ENCODE data around the gene ATXN10.

ATXN10 gene

GRCh38 chr22:45840483-45840882, 168.8 kb downstream of the ATXN10 start:
- DNase-seq: no peak
- Histone ChIP-seq H2AK5ac (ENCODE audit: low read length) (no peak overlapping the region), H3K23ac (ENCODE audit: low read length) (no peak overlapping the region), H3K9ac (ENCODE audit: low read length) (no peak overlapping the region), H3K9me3 (ENCODE audit: insufficient read depth, low read depth, low read length) (no peaks in the 10 kb centered on the region), H3K4ac (ENCODE audit: low read depth, low read length) (no peak overlapping the region), H3K14ac (ENCODE audit: low read length) (no peak overlapping the region), H2BK5ac (ENCODE audit: low read depth, low read length, poor library complexity) (no peak overlapping the region), H3K4me1 (ENCODE audit: control insufficient read depth in 1 of 2, insufficient read depth in 2 of 2, low read length in 2 of 2) (no peaks in the 10 kb centered on the region), H2BK120ac (ENCODE audit: insufficient read depth, low read length, poor library complexity) (no peak overlapping the region), H4K91ac (ENCODE audit: low read depth, low read length) (no peak overlapping the region), H4K12ac (ENCODE audit: low read depth, low read length) (no peak overlapping the region), H3K18ac (ENCODE audit: low read length) (no peak overlapping the region), H3K27ac (ENCODE audit: low read depth, low read length) (no peak overlapping the region), H3K27me3 (ENCODE audit: insufficient read depth, low read length) (no peaks in the 10 kb centered on the region), H4K8ac (ENCODE audit: low read depth, low read length) (no peak overlapping the region), H2BK12ac (ENCODE audit: low read length) (no peak overlapping the region), H3K79me1 (ENCODE audit: low read length) (no peaks in the 10 kb centered on the region), H3K79me2 (ENCODE audit: control insufficient read depth, insufficient read depth, low read length, poor library complexity) (no peaks in the 10 kb centered on the region), H3K4me2 (ENCODE audit: low read length) (no peak overlapping the region), H3K4me3 (ENCODE audit: low read depth, low read length) (no peak overlapping the region), H3K36me3 (ENCODE audit: control insufficient read depth in 1 of 2, insufficient read depth in 2 of 2, low read length in 2 of 2) (peaks cover 2 to 6% of the 10 kb centered on the region in 2 experiments), H2AFZ (ENCODE audit: insufficient read depth, low read length, poor library complexity) (no peak overlapping the region)
- no CpG with 5 or more reads among the region's 8 CpGs for WGBS (ENCODE audit: extremely low coverage, insufficient coverage, insufficient read length)

- Histone ChIP-seq H4K12ac (ENCODE audit: low read depth, low read length) (no peak overlapping the region), H3K18ac (ENCODE audit: low read length) (no peak overlapping the region), H2BK120ac (ENCODE audit: insufficient read depth, low read length, poor library complexity) (no peak overlapping the region), H2AFZ (ENCODE audit: insufficient read depth, low read length, poor library complexity) (no peak overlapping the region), H2BK12ac (ENCODE audit: low read length) (no peak overlapping the region), H4K91ac (ENCODE audit: low read depth, low read length) (no peak overlapping the region), H3K9me3 (ENCODE audit: insufficient read depth, low read depth, low read length) (no peaks in the 10 kb centered on the region), H3K27ac (ENCODE audit: low read depth, low read length) (no peak overlapping the region), H3K79me1 (ENCODE audit: low read length) (no peaks in the 10 kb centered on the region), H3K79me2 (ENCODE audit: control insufficient read depth, insufficient read depth, low read length, poor library complexity) (no peaks in the 10 kb centered on the region), H2BK5ac (ENCODE audit: low read depth, low read length, poor library complexity) (no peak overlapping the region), H3K27me3 (ENCODE audit: insufficient read depth, low read length) (no peaks in the 10 kb centered on the region), H3K4me2 (ENCODE audit: low read length) (no peak overlapping the region), H3K9ac (ENCODE audit: low read length) (no peak overlapping the region), H3K4me1 (ENCODE audit: control insufficient read depth in 1 of 2, insufficient read depth in 2 of 2, low read length in 2 of 2) (no peaks in the 10 kb centered on the region), H3K36me3 (ENCODE audit: control insufficient read depth in 1 of 2, insufficient read depth in 2 of 2, low read length in 2 of 2) (peaks cover 2 to 6% of the 10 kb centered on the region in 2 experiments), H3K4me3 (ENCODE audit: low read depth, low read length) (no peak overlapping the region), H3K14ac (ENCODE audit: low read length) (no peak overlapping the region), H4K8ac (ENCODE audit: low read depth, low read length) (no peak overlapping the region), H3K4ac (ENCODE audit: low read depth, low read length) (no peak overlapping the region), H3K23ac (ENCODE audit: low read length) (no peak overlapping the region), H2AK5ac (ENCODE audit: low read length) (no peak overlapping the region)
- DNase-seq: peak in 1 of 2 donors; percentile 12
- no CpG with 5 or more reads among the region's 12 CpGs for WGBS (ENCODE audit: extremely low coverage, insufficient coverage, insufficient read length)
Observed at GRCh38 chr22:45842291-45842991, 170.8 kb downstream of the ATXN10 start.

- Histone ChIP-seq H2AK5ac (ENCODE audit: low read length) (no peak overlapping the region), H3K18ac (ENCODE audit: low read length) (no peak overlapping the region), H3K36me3 (ENCODE audit: control insufficient read depth in 1 of 2, insufficient read depth in 2 of 2, low read length in 2 of 2) (peaks cover 2 to 6% of the 10 kb centered on the region in 2 experiments), H2BK5ac (ENCODE audit: low read depth, low read length, poor library complexity) (no peak overlapping the region), H3K27ac (ENCODE audit: low read depth, low read length) (no peak overlapping the region), H3K9ac (ENCODE audit: low read length) (no peak overlapping the region), H3K79me1 (ENCODE audit: low read length) (no peaks in the 10 kb centered on the region), H3K79me2 (ENCODE audit: control insufficient read depth, insufficient read depth, low read length, poor library complexity) (no peaks in the 10 kb centered on the region), H3K9me3 (ENCODE audit: insufficient read depth, low read depth, low read length) (no peaks in the 10 kb centered on the region), H2AFZ (ENCODE audit: insufficient read depth, low read length, poor library complexity) (no peak overlapping the region), H4K12ac (ENCODE audit: low read depth, low read length) (no peak overlapping the region), H2BK12ac (ENCODE audit: low read length) (no peak overlapping the region), H3K23ac (ENCODE audit: low read length) (no peak overlapping the region), H2BK120ac (ENCODE audit: insufficient read depth, low read length, poor library complexity) (no peak overlapping the region), H3K4ac (ENCODE audit: low read depth, low read length) (no peak overlapping the region), H4K8ac (ENCODE audit: low read depth, low read length) (no peak overlapping the region), H3K4me1 (ENCODE audit: control insufficient read depth in 1 of 2, insufficient read depth in 2 of 2, low read length in 2 of 2) (no peaks in the 10 kb centered on the region), H3K27me3 (ENCODE audit: insufficient read depth, low read length) (no peaks in the 10 kb centered on the region), H3K4me2 (ENCODE audit: low read length) (no peak overlapping the region), H4K91ac (ENCODE audit: low read depth, low read length) (no peak overlapping the region), H3K4me3 (ENCODE audit: low read depth, low read length) (no peak overlapping the region), H3K14ac (ENCODE audit: low read length) (no peak overlapping the region)
- DNase-seq: no peak
- WGBS (ENCODE audit: extremely low coverage, insufficient coverage, insufficient read length): no CpG with 5 or more reads among the region's 7 CpGs
Observed at GRCh38 chr22:45843031-45843430, 171.4 kb downstream of the ATXN10 start.

- WGBS (ENCODE audit: extremely low coverage, insufficient coverage, insufficient read length): no CpG with 5 or more reads among the region's 2 CpGs
Observed at GRCh38 chr22:45843986-45844385, 172.4 kb downstream of the ATXN10 start.

More at GRCh38 chr22:45843986-45844385, 172.4 kb downstream of the ATXN10 start:
- Histone ChIP-seq H3K4me2 (ENCODE audit: low read length) (no peak overlapping the region), H4K8ac (ENCODE audit: low read depth, low read length) (no peak overlapping the region), H3K79me1 (ENCODE audit: low read length) (no peaks in the 10 kb centered on the region), H3K18ac (ENCODE audit: low read length) (no peak overlapping the region), H3K4me1 (ENCODE audit: control insufficient read depth in 1 of 2, insufficient read depth in 2 of 2, low read length in 2 of 2) (no peaks in the 10 kb centered on the region), H3K27me3 (ENCODE audit: insufficient read depth, low read length) (no peaks in the 10 kb centered on the region), H2AFZ (ENCODE audit: insufficient read depth, low read length, poor library complexity) (no peak overlapping the region), H3K9me3 (ENCODE audit: insufficient read depth, low read depth, low read length) (no peaks in the 10 kb centered on the region), H2BK12ac (ENCODE audit: low read length) (no peak overlapping the region), H4K91ac (ENCODE audit: low read depth, low read length) (no peak overlapping the region), H3K36me3 (ENCODE audit: control insufficient read depth in 1 of 2, insufficient read depth in 2 of 2, low read length in 2 of 2) (peaks cover 2 to 6% of the 10 kb centered on the region in 2 experiments), H2BK5ac (ENCODE audit: low read depth, low read length, poor library complexity) (no peak overlapping the region), H3K27ac (ENCODE audit: low read depth, low read length) (no peak overlapping the region), H3K9ac (ENCODE audit: low read length) (no peak overlapping the region), H3K23ac (ENCODE audit: low read length) (no peak overlapping the region), H3K4ac (ENCODE audit: low read depth, low read length) (no peak overlapping the region), H2AK5ac (ENCODE audit: low read length) (no peak overlapping the region), H4K12ac (ENCODE audit: low read depth, low read length) (no peak overlapping the region), H3K79me2 (ENCODE audit: control insufficient read depth, insufficient read depth, low read length, poor library complexity) (no peaks in the 10 kb centered on the region), H3K14ac (ENCODE audit: low read length) (no peak overlapping the region), H3K4me3 (ENCODE audit: low read depth, low read length) (no peak overlapping the region), H2BK120ac (ENCODE audit: insufficient read depth, low read length, poor library complexity) (no peak overlapping the region)
- no peak for DNase-seq

All from trophoblast cell (in vitro differentiated cells and primary cell).